Measurements from ENCODE around the gene UBE2M. TPM values are rescaled to one million over a fixed set of nuclear protein-coding genes. Genes with fewer than 3 reads are reported as not detected.
"Not testable (repeated sequence)": the region's sequence is repeated elsewhere in the genome, so short reads cannot be mapped to it uniquely, and the experiment has no call there.

UBE2M gene
- total RNA-seq, 2 experiments from 2014 or later: 87.5 to 92.4 TPM

DNA sequence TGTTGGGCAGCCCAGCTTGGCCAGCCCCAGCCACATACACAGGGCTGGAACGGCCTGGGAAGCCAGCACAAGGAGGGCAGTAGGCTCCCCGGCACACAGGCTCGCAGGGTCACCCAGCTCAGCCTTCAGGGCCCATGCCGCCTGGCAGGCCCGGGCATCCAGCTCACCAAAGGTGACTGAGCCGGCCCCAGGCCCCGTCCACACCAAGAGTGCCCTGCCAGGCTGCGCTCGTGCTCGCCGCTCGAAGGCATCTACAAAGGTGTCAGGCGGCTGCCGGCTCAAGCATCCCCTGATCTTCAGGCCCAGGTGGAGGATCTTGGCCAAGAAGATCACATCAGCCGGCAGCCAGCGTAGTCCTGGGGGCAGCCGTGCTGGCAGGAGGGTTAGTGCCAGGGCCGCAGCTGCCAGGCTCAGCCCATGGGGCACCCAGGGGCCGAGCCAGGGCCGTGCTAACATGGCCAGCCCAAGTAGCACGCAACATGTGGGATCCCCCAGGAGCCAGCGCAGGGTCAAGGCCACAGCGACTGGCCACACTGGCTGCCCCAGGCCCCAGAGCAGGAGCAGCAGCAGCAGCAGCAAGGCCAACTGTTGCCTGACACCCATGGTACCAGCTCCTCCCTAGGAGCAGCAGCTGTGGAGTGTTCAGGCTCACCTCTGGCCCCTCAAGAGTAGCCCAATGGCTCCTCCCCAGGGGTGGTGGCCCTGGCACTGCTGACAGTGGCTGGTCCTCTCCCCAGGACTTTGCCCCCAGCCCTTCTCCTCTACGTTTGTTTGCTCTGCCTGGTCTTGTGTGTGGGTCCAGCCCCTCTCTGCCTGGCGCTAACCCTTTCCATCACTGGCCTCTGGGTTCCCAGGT, 46.8 kb downstream of the UBE2M start, which contains the start of gene SLC27A5:
Gene SLC27A5, minus strand, starts transcription at position 640 of the 856 bp plus-strand sequence. Its CDS starts 37 bp downstream, at position 603.
- H3K4me1 Mint-ChIP-seq: peaks cover 29% of the 10 kb centered on the region
- no peak for DNase-seq
- ChIA-PET CTCF (no interaction called here), POLR2A (interaction anchor here (0.5 to 1.5 kb wide), 4 partner anchors 8 to 283 kb away, joined by 3 to 4 read pairs (median 3); partner anchors contain the start of genes TRIM28 and ZBTB45)
- H3K9me3 Mint-ChIP-seq: peaks cover 10% of the 10 kb centered on the region
- H3K27me3 Mint-ChIP-seq: no peaks in the 10 kb centered on the region
- peaks cover 20% of the 10 kb centered on the region for H3K36me3 Mint-ChIP-seq (ENCODE audit: low read depth)
- no peak within 1 kb of the TSS for H3K27ac Mint-ChIP-seq
- H3K4me3 Mint-ChIP-seq: no peak within 1 kb of the TSS

DNA sequence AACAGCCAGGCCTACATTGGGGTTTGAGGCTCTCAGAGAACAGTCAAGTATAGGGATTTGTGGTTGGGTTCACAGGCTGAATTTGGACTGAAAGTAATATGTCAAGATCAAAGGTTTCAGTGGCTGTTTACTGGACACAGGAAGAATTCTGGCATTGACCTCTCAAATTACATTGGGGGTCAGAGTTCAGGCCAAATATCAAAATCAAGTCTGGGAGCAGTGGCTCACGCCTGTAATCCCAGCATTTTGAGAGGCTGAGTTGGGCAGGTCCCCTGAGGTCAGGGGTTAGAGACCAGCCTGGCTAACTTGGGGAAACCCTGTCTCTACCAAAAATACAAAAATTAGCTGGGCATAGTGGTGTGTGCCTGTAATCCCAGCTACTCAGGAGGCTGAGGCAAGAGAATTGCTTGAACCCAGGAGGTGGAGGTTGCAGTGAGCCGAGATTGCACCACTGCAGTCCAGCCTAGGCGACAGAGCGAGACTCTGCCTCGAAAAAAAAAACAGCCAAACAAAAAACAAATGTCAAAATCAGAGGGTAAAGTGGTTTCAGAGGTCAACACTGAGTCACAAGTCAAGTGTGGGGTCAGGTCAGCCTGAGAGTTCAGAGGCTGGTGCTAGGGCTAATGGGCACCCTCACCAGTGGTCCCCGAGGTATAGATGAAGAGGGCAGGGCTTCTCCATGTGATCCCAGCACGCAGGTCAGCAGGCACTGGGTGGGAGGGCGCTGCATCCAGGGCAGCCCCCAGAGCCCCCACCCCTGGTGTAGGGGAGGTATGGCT, 48.1 kb downstream of the UBE2M start:
- Mint-ChIP-seq H3K4me3 (no peak overlapping the region), H3K4me1 (peaks cover 18% of the 10 kb centered on the region), H3K36me3 (ENCODE audit: low read depth) (peaks cover 10% of the 10 kb centered on the region), H3K27me3 (no peaks in the 10 kb centered on the region), H3K27ac (no peak overlapping the region), H3K9me3 (peaks cover 10% of the 10 kb centered on the region)
- ChIA-PET POLR2A (interaction anchor here (1.5 to 2.7 kb wide), 2 partner anchors 10 kb away, joined by 4 to 8 read pairs; partner anchors contain the start of gene ZBTB45), CTCF (no interaction called here)
- DNase-seq: no peak

DNA sequence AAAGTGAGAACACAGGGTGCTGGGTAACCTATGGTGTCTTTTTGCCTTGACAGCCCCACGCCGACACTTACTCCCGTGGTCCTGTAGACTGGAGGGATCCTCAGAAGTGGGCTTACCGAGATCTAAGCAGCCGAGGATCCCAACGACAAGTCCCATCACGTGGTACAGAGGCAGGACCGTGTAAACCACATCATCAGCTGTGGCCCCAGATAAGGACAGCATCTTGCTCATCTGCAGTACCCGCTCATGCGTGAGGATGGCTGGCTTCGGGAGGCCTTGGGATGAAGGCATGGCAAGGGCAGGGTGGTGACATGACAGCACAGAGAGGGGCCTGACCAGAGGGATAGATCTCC, 48.7 kb downstream of the UBE2M start:
- H3K4me3 Mint-ChIP-seq: no peak overlapping the region
- no peaks in the 10 kb centered on the region for H3K27me3 Mint-ChIP-seq
- CTCF ChIA-PET: interaction anchor here (0.7 kb wide), 1 partner anchor 10 kb away, joined by 3 read pairs; no protein-coding TSS in a partner anchor
- no peak for DNase-seq
- peaks cover 7% of the 10 kb centered on the region for H3K36me3 Mint-ChIP-seq (ENCODE audit: low read depth)
- H3K9me3 Mint-ChIP-seq: peaks cover 10% of the 10 kb centered on the region
- peaks cover 15% of the 10 kb centered on the region for H3K4me1 Mint-ChIP-seq
- POLR2A ChIA-PET: interaction anchor here (2.7 kb wide), 1 partner anchor 9 kb away, joined by 8 read pairs; no protein-coding TSS in a partner anchor
- H3K27ac Mint-ChIP-seq: no peak overlapping the region

DNA sequence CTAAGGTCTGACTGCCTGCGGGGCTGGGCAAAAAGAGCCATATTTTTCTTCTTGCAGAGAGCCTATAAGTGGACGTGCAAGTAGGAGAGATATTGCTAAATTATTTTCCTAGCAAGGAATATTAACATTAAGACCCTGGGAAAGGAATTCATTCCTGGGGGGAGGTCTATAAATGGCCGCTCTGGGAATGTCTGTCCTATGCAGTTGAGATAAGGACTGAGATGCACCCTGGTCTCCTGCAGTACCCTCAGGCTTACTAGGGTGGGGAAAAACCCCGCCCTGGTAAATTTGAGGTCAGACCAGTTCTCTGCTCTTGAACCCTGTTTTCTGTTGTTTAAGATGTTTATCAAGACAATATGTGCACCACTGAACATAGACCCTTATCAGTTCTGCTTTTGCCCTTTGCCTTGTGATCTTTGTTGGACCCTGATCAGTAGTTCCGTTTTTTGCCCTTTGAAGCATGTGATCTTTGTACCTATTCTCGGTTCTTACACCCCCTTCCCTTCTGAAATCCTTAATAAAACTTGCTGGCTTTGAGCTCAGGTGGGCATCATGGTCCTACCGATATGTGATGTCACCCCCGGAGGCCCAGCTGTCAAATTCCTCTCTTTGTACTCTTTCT, 50.7 kb downstream of the UBE2M start:
- H3K4me3 Mint-ChIP-seq; H3K27ac Mint-ChIP-seq; H3K36me3 Mint-ChIP-seq (ENCODE audit: low read depth); DNase-seq; H3K4me1 Mint-ChIP-seq; H3K9me3 Mint-ChIP-seq; CTCF ChIA-PET; H3K27me3 Mint-ChIP-seq: not testable (repeated sequence)
- POLR2A ChIA-PET: interaction anchor here (2.7 kb wide), 1 partner anchor 8 kb away, joined by 8 read pairs; no protein-coding TSS in a partner anchor

Other genes with a start within 250 kb of the UBE2M start
- 1 to 10 TPM; 5.4 to 5.7 TPM for gene ZSCAN22, start 231.6 kb downstream of the UBE2M start, total RNA-seq
- 1 to 10 TPM; 8.5 to 9.9 TPM for gene A1BG, start 205.1 kb downstream of the UBE2M start, total RNA-seq
- 1 to 10 TPM; 1.1 to 1.2 TPM for gene ZNF497, start 195.9 kb downstream of the UBE2M start, total RNA-seq
- gene ZNF837, start 177.6 kb downstream of the UBE2M start, total RNA-seq: 1 to 10 TPM; 1.7 TPM
- gene RPS5, start 171.3 kb downstream of the UBE2M start, total RNA-seq: 100 to 1,000 TPM; 785 to 801 TPM
- under 1 TPM in 1 of 2 experiments, not detected in 1; 0.45 TPM for gene RNF225, start 163.0 kb downstream of the UBE2M start, total RNA-seq
- 1 to 10 TPM; 5.2 to 5.5 TPM for gene ZNF584, start 150.0 kb downstream of the UBE2M start, total RNA-seq
- 1 to 10 TPM; 4.5 to 4.7 TPM for gene ZNF132, start 118.5 kb downstream of the UBE2M start, total RNA-seq
- gene ZNF324B, start 107.0 kb downstream of the UBE2M start, total RNA-seq: 10 to 100 TPM; 11.5 to 12.3 TPM
- gene ZNF324, start 91.5 kb downstream of the UBE2M start, total RNA-seq: 10 to 100 TPM; 10.8 to 12.1 TPM
- gene ZNF446, start 82.3 kb downstream of the UBE2M start, total RNA-seq: 1 to 10 TPM; 8.4 to 8.7 TPM
- gene SLC27A5, start 46.6 kb downstream of the UBE2M start, total RNA-seq: 10 to 100 TPM; 16.8 to 17.1 TPM
- 10 to 100 TPM; 15.8 to 17.4 TPM for gene ZBTB45, start 38.8 kb downstream of the UBE2M start, total RNA-seq
- 100 to 1,000 TPM; 345 TPM for gene TRIM28, start 14.5 kb downstream of the UBE2M start, total RNA-seq
- 100 to 1,000 TPM; 137 to 144 TPM for gene CHMP2A, start 3.5 kb downstream of the UBE2M start, total RNA-seq
- 10 to 100 TPM; 21.6 to 22.9 TPM for gene MZF1, start 14.7 kb upstream of the UBE2M start, total RNA-seq